ENCODE measurements around the gene FHOD3. TPM values are rescaled to one million over a fixed set of nuclear protein-coding genes. Genes with fewer than 3 reads are reported as not detected.

Gene FHOD3
- total and polyA plus RNA-seq, 7 donors = 5.4 to 98.2 (median 20.2) TPM

DNA sequence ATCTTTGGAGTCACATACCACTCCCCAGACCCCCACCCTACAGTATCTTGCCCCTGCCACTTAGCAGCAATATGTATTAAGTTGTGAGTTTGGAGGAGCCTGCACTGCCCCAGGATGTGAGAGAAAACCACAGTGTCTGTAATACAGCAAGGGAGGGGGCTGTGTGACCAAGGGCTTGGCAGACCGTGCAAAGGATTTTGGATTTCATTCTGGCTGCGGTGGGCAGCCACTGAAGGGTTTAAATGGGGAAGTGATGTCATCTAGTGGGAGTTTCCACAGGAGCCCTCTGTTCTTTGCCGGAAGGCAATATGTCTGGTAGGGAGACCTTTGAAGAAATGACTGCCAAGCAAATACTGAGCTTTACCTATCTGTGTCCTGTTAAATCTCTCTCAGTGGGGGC, 202.4 kb downstream of the FHOD3 start:
- TF ChIP-seq CTCF (IDR thresholded peaks at IDR 0.05) = no peak
- no peaks in the 10 kb centered on the region for H3K27me3 ChIP-seq (ENCODE audit: insufficient read depth in 3 of 3, low read length in 2 of 3)
- no peak for DNase-seq
- H3K27ac ChIP-seq = no peak overlapping the region
- WGBS, 3 donors = 19 to 36% (median 24%) methylated on average over 3 of the region's 3 CpGs
- peak; percentile 35 to 69 (median 46) for ATAC-seq
- intact Hi-C loops (cut with DNase I) = loop anchor here in 1 of 2 donors (10.0 kb wide), 1 partner anchor 75 kb away; no protein-coding TSS in a partner anchor
- H3K9me3 ChIP-seq = no peaks in the 10 kb centered on the region
- peaks cover 7% of the 10 kb centered on the region for H3K4me1 ChIP-seq
- H3K4me3 ChIP-seq = no peak overlapping the region
- peaks cover 0 to 4% of the 10 kb centered on the region in 2 donors for H3K36me3 ChIP-seq (ENCODE audit: insufficient read depth in 1 of 2, low read depth in 1 of 2)

- peaks cover 0 to 4% of the 10 kb centered on the region in 2 donors for H3K36me3 ChIP-seq (ENCODE audit: insufficient read depth in 1 of 2, low read depth in 1 of 2)
- no peak for DNase-seq
- no peak for TF ChIP-seq CTCF (IDR thresholded peaks at IDR 0.05)
- H3K4me3 ChIP-seq = no peak overlapping the region
- ATAC-seq = peak in 1 of 4 donors; percentile 21
- H3K4me1 ChIP-seq = peaks cover 7% of the 10 kb centered on the region
- WGBS, 3 donors = 65 to 86% (median 78%) methylated on average over 2 of the region's 2 CpGs
- intact Hi-C loops (cut with DNase I) = no loop called here
- no peak overlapping the region for H3K27ac ChIP-seq
- no peaks in the 10 kb centered on the region for H3K9me3 ChIP-seq
- no peaks in the 10 kb centered on the region for H3K27me3 ChIP-seq (ENCODE audit: insufficient read depth in 3 of 3, low read length in 2 of 3)
Observed at GRCh38 chr18:36501100-36501499, 203.6 kb downstream of the FHOD3 start.

- Histone ChIP-seq H3K36me3 (ENCODE audit: insufficient read depth in 1 of 2, low read depth in 1 of 2) (peaks cover 0 to 4% of the 10 kb centered on the region in 2 donors), H3K4me1 (no peaks in the 10 kb centered on the region), H3K27ac (no peak overlapping the region), H3K4me3 (no peak overlapping the region), H3K9me3 (no peaks in the 10 kb centered on the region), H3K27me3 (ENCODE audit: insufficient read depth in 3 of 3, low read length in 2 of 3) (no peaks in the 10 kb centered on the region)
- no peak for TF ChIP-seq CTCF (IDR thresholded peaks at IDR 0.05)
- DNase-seq (no peak), ATAC-seq (no peak)
- intact Hi-C loops (cut with DNase I) = no loop called here
- WGBS, 3 donors = 72 to 97% (median 75%) methylated on average over 3 of the region's 3 CpGs
Observed at GRCh38 chr18:36503477-36503876, 206.0 kb downstream of the FHOD3 start.

GRCh38 chr18:36504928-36505327, 207.4 kb downstream of the FHOD3 start:
- DNase-seq = no peak
- Histone ChIP-seq H3K27ac (no peak overlapping the region), H3K9me3 (no peaks in the 10 kb centered on the region), H3K36me3 (ENCODE audit: insufficient read depth in 1 of 2, low read depth in 1 of 2) (peaks cover 0 to 4% of the 10 kb centered on the region in 2 donors), H3K4me3 (no peak overlapping the region), H3K4me1 (no peaks in the 10 kb centered on the region), H3K27me3 (ENCODE audit: insufficient read depth in 3 of 3, low read length in 2 of 3) (no peaks in the 10 kb centered on the region)
- TF ChIP-seq CTCF (IDR thresholded peaks at IDR 0.05) = no peak
- no peak for ATAC-seq
- WGBS, 3 donors = 79 to 89% (median 81%) methylated on average over 2 of the region's 2 CpGs
- intact Hi-C loops (cut with DNase I) = no loop called here

- TF ChIP-seq CTCF (IDR thresholded peaks at IDR 0.05) = no peak
- no peaks in the 10 kb centered on the region for H3K9me3 ChIP-seq
- no peak overlapping the region for H3K27ac ChIP-seq
- no peak overlapping the region for H3K4me3 ChIP-seq
- 55 to 91% (median 84%) methylated on average over 1 of the region's 1 CpG for WGBS, 3 donors
- no peaks in the 10 kb centered on the region for H3K4me1 ChIP-seq
- DNase-seq = no peak
- intact Hi-C loops (cut with DNase I) = no loop called here
- H3K36me3 ChIP-seq (ENCODE audit: insufficient read depth in 1 of 2, low read depth in 1 of 2) = peaks cover 0 to 4% of the 10 kb centered on the region in 2 donors
- H3K27me3 ChIP-seq (ENCODE audit: insufficient read depth in 3 of 3, low read length in 2 of 3) = no peaks in the 10 kb centered on the region
- no peak for ATAC-seq
Observed at GRCh38 chr18:36505665-36506064, 208.2 kb downstream of the FHOD3 start.
